Breast epithelium (tissue), 3 donors: ENCODE data around the gene LENG8.

Experiments
- POLR2AphosphoS5 ChIP-seq, 3 donors: sonication (generic); formaldehyde crosslinking; IDR thresholded peaks; one replicate each; pipeline ENCODE4 v1.6.1; 2017; ENCODE audit warnings: antibody characterized with exemption in 3 of 3
- TF ChIP-seq, protein P1 (sequence below), 3 donors: fragments of 450-650 bp; IDR thresholded peaks; one replicate each; pipeline ENCODE4 v1.5.1; 2016 to 2017; ENCODE audit warnings: antibody characterized with exemption in 3 of 3, mild to moderate bottlenecking in 3 of 3, moderate library complexity in 3 of 3

DNA sequence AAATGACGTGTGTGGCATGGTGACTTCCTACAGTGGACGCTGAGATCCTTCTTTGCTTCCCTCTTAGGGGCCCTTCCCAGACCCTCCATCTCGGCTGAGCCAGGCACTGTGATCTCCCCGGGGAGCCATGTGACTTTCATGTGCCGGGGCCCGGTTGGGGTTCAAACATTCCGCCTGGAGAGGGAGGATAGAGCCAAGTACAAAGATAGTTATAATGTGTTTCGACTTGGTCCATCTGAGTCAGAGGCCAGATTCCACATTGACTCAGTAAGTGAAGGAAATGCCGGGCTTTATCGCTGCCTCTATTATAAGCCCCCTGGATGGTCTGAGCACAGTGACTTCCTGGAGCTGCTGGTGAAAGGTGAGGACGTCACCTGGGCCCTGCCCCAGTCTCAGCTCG is 58.8 kb downstream of the LENG8 start:
- TF ChIP-seq POLR2AphosphoS5 (IDR thresholded peaks at IDR 0.05): no peak
- TF ChIP-seq, protein P1, sequence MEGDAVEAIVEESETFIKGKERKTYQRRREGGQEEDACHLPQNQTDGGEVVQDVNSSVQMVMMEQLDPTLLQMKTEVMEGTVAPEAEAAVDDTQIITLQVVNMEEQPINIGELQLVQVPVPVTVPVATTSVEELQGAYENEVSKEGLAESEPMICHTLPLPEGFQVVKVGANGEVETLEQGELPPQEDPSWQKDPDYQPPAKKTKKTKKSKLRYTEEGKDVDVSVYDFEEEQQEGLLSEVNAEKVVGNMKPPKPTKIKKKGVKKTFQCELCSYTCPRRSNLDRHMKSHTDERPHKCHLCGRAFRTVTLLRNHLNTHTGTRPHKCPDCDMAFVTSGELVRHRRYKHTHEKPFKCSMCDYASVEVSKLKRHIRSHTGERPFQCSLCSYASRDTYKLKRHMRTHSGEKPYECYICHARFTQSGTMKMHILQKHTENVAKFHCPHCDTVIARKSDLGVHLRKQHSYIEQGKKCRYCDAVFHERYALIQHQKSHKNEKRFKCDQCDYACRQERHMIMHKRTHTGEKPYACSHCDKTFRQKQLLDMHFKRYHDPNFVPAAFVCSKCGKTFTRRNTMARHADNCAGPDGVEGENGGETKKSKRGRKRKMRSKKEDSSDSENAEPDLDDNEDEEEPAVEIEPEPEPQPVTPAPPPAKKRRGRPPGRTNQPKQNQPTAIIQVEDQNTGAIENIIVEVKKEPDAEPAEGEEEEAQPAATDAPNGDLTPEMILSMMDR (IDR thresholded peaks at IDR 0.05): no peak
